Suprapubic skin (tissue), 4 donors: Measurements from ENCODE around the gene NEURL1B. TPM values are rescaled to one million over a fixed set of nuclear protein-coding genes. Genes with fewer than 3 reads are reported as not detected.

ENCODE experiments used
- DNase-seq, 2 donors: peaks; one replicate each; pipeline ENCODE4 v3.0.0-alpha.2; 2019; ENCODE audit warnings: low spot score in 2 of 2
- H3K27ac ChIP-seq: fragments of 200-600 bp; sonication (generic); one replicate; pipeline ENCODE4 v1.5.1; 2019
- H3K27me3 ChIP-seq: fragments of 200-600 bp; sonication (generic); one replicate; pipeline ENCODE4 v1.5.1; 2019
- H3K36me3 ChIP-seq: fragments of 200-600 bp; sonication (generic); one replicate; pipeline ENCODE4 v1.5.1; 2019
- H3K4me1 ChIP-seq: fragments of 200-600 bp; sonication (generic); one replicate; pipeline ENCODE4 v1.5.1; 2019
- H3K4me3 ChIP-seq: fragments of 200-600 bp; sonication (generic); one replicate; pipeline ENCODE4 v1.5.1; 2019; ENCODE audit warnings: mild to moderate bottlenecking
- H3K9me3 ChIP-seq: fragments of 200-600 bp; sonication (generic); one replicate; pipeline ENCODE4 v1.5.1; 2019
- EP300 ChIP-seq: sonication (generic); formaldehyde crosslinking; IDR thresholded peaks from one replicate; pipeline ENCODE4 v1.6.1; 2017; ENCODE audit warnings: antibody characterized with exemption
- POLR2A ChIP-seq, 2 donors: fragments of 450-650 bp; IDR thresholded peaks; one replicate each; pipeline ENCODE4 v1.6.1; 2017; ENCODE audit warnings: antibody characterized with exemption in 2 of 2, mild to moderate bottlenecking in 2 of 2, moderate library complexity in 2 of 2
- POLR2AphosphoS5 ChIP-seq, 3 donors: sonication (generic); formaldehyde crosslinking; IDR thresholded peaks; one replicate each; pipeline ENCODE4 v1.6.1; 2017; ENCODE audit warnings: antibody characterized with exemption in 3 of 3
- WGBS: methylation state at CpG from one replicate; pipeline ENCODE4 v1.1.5; 2018; 5-methylcytosine and 5-hydroxymethylcytosine counted together
- total RNA-seq, 4 donors: library from RNA; depleted of rRNA; stranded (reverse); fragments of >200 nt; gene quantifications; one replicate each; pipeline ENCODE4 v1.1.0, GENCODE V29; 2016
- TF ChIP-seq, protein P1 (sequence below), 2 donors: fragments of 200-600 bp in 1 of 2; fragments of 450-650 bp in 1 of 2; sonication (generic) in 1 of 2; IDR thresholded peaks; one replicate each; pipeline ENCODE4 v1.5.1; 2016 to 2019; ENCODE audit warnings: antibody characterized with exemption in 2 of 2, mild to moderate bottlenecking in 1 of 2, moderate library complexity in 1 of 2

The NEURL1B gene
- total RNA-seq, 4 donors from 2014 or later, result 18.5 to 40.9 (median 30.4) TPM

DNA sequence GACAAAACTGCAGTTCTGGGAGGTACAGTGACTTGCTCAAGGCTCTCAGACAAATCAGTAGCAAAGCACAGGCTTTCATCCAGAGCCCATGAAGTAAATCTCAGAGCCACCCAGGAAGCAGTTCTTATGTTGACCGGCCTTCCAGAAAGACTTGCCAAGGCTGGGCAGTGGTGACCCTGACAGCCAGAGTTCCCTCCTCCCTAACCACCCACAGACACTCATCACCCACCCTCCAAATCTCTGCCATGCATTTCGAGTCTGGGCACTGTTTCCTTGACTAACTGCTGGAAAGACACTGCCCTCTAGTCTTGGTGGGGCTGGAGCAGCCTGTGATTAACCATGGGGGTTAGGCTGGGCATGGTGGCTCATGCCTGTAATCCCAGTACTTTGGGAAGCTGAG is 21.5 kb downstream of the NEURL1B start:
- no peaks in the 10 kb centered on the region for H3K27me3 ChIP-seq
- peaks cover 34% of the 10 kb centered on the region for H3K4me1 ChIP-seq
- H3K4me3 ChIP-seq, result no peak overlapping the region
- 71% methylated on average over 1 of the region's 2 CpGs for WGBS
- no peak overlapping the region for H3K27ac ChIP-seq
- no peak for DNase-seq
- TF ChIP-seq EP300 (no peak), POLR2AphosphoS5 (IDR thresholded peaks at IDR 0.05) (no peak), POLR2A (IDR thresholded peaks at IDR 0.05) (no peak)
- TF ChIP-seq, protein P1, sequence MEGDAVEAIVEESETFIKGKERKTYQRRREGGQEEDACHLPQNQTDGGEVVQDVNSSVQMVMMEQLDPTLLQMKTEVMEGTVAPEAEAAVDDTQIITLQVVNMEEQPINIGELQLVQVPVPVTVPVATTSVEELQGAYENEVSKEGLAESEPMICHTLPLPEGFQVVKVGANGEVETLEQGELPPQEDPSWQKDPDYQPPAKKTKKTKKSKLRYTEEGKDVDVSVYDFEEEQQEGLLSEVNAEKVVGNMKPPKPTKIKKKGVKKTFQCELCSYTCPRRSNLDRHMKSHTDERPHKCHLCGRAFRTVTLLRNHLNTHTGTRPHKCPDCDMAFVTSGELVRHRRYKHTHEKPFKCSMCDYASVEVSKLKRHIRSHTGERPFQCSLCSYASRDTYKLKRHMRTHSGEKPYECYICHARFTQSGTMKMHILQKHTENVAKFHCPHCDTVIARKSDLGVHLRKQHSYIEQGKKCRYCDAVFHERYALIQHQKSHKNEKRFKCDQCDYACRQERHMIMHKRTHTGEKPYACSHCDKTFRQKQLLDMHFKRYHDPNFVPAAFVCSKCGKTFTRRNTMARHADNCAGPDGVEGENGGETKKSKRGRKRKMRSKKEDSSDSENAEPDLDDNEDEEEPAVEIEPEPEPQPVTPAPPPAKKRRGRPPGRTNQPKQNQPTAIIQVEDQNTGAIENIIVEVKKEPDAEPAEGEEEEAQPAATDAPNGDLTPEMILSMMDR (IDR thresholded peaks at IDR 0.05), result no peak
- H3K9me3 ChIP-seq, result no peaks in the 10 kb centered on the region
- H3K36me3 ChIP-seq, result no peaks in the 10 kb centered on the region

DNA sequence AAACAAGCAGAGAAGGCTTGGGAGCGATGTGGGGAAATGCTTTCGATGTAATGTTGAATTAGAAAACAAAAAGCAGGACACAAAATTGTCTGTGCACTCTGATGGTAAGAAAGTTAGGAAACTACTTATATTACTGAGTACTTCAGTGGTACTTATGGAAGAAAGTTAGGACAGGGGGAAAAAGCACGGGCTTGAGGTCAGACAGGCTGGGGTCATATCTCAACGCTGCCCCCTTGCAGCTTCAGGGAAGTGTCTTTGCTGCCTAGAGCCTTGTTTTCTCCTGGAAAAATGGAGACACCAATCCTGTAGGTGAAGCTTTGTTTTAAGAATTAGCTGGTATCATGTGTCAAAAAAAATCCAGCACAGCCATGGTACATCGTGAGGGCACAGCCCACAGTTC is 23.0 kb downstream of the NEURL1B start:
- H3K4me1 ChIP-seq, result peaks cover 27% of the 10 kb centered on the region
- no peak for DNase-seq
- H3K4me3 ChIP-seq, result no peak overlapping the region
- H3K27me3 ChIP-seq, result no peaks in the 10 kb centered on the region
- TF ChIP-seq EP300 (no peak), POLR2A (IDR thresholded peaks at IDR 0.05) (no peak)
- WGBS, result 82% methylated on average over 5 of the region's 5 CpGs
- H3K36me3 ChIP-seq, result no peaks in the 10 kb centered on the region
- no peaks in the 10 kb centered on the region for H3K9me3 ChIP-seq
- no peak overlapping the region for H3K27ac ChIP-seq

- peaks cover 18% of the 10 kb centered on the region for H3K4me1 ChIP-seq
- H3K27ac ChIP-seq, result no peak overlapping the region
- peaks cover 1% of the 10 kb centered on the region for H3K36me3 ChIP-seq
- WGBS, result 78% methylated on average over 14 of the region's 16 CpGs
- no peak for TF ChIP-seq POLR2A (IDR thresholded peaks at IDR 0.05)
- TF ChIP-seq POLR2AphosphoS5 (IDR thresholded peaks at IDR 0.05), result no peak
- TF ChIP-seq EP300, result no peak
- no peaks in the 10 kb centered on the region for H3K27me3 ChIP-seq
- H3K9me3 ChIP-seq, result no peaks in the 10 kb centered on the region
- H3K4me3 ChIP-seq, result no peak overlapping the region
- no peak for DNase-seq
Measured at GRCh38 chr5:172664681-172665541, 23.8 kb downstream of the NEURL1B start.

DNA sequence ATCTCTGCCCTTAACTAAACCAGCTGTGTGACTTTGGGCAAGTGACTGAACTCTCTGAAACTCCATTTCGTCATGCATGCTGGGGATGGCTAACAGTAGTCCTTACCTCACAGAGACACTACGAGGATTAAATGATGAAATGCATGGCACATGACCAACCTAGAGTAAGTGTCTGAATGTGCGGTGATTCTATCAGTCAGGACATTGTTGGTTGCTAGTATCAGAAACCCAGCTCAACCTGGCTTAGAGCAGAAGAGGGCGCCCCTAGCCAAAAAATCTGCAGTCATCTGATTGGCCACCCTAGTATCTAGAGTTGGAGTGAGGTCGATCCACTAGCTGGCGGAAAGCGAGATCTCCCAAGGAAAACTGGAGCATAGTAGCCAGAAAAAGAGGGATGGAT is 25.2 kb downstream of the NEURL1B start:
- no peaks in the 10 kb centered on the region for H3K9me3 ChIP-seq
- peaks cover 7% of the 10 kb centered on the region for H3K36me3 ChIP-seq
- H3K4me3 ChIP-seq, result no peak overlapping the region
- TF ChIP-seq, protein P1 (IDR thresholded peaks at IDR 0.05), result no peak
- TF ChIP-seq POLR2A (IDR thresholded peaks at IDR 0.05) (no peak), POLR2AphosphoS5 (IDR thresholded peaks at IDR 0.05) (no peak), EP300 (no peak)
- H3K4me1 ChIP-seq, result peaks cover 4% of the 10 kb centered on the region
- H3K27ac ChIP-seq, result no peak overlapping the region
- H3K27me3 ChIP-seq, result no peaks in the 10 kb centered on the region
- WGBS, result 90% methylated on average over 7 of the region's 7 CpGs
- DNase-seq, result no peak

GRCh38 chr5:172667786-172668593 is 26.9 kb downstream of the NEURL1B start:
- TF ChIP-seq, protein P1 (IDR thresholded peaks at IDR 0.05), result no peak
- TF ChIP-seq EP300, result no peak
- no peak for TF ChIP-seq POLR2AphosphoS5 (IDR thresholded peaks at IDR 0.05)
- TF ChIP-seq POLR2A (IDR thresholded peaks at IDR 0.05), result no peak
- no peak overlapping the region for H3K4me3 ChIP-seq
- no peaks in the 10 kb centered on the region for H3K27me3 ChIP-seq
- H3K4me1 ChIP-seq, result peaks cover 3% of the 10 kb centered on the region
- no peak overlapping the region for H3K27ac ChIP-seq
- peaks cover 7% of the 10 kb centered on the region for H3K36me3 ChIP-seq
- no peak for DNase-seq
- 63% methylated on average over 7 of the region's 7 CpGs for WGBS
- H3K9me3 ChIP-seq, result no peaks in the 10 kb centered on the region

GRCh38 chr5:172668594-172669071 is 27.6 kb downstream of the NEURL1B start:
- peaks cover 3% of the 10 kb centered on the region for H3K4me1 ChIP-seq
- WGBS, result 64% methylated on average over 11 of the region's 11 CpGs
- TF ChIP-seq, protein P1 (IDR thresholded peaks at IDR 0.05), result no peak
- TF ChIP-seq POLR2A (IDR thresholded peaks at IDR 0.05) (no peak), POLR2AphosphoS5 (IDR thresholded peaks at IDR 0.05) (no peak), EP300 (no peak)

More at GRCh38 chr5:172668594-172669071, 27.6 kb downstream of the NEURL1B start:
- Histone ChIP-seq H3K36me3 (peaks cover 7% of the 10 kb centered on the region), H3K9me3 (no peaks in the 10 kb centered on the region), H3K4me3 (no peak overlapping the region), H3K27ac (no peak overlapping the region), H3K27me3 (no peaks in the 10 kb centered on the region)
- DNase-seq, result no peak
